Kidney epithelial cell (primary cell): ENCODE results near the gene CRIP1. TPM values are rescaled to one million over a fixed set of nuclear protein-coding genes. Genes with fewer than 3 reads are reported as not detected.

ENCODE experiments used
- DNase-seq: peaks from one replicate; pipeline ENCODE4 v3.0.0-alpha.2; 2010; ENCODE audit warnings: low read depth
- H3K27me3 ChIP-seq: 2 replicates; pipeline ENCODE4 v1.6.0; 2011; ENCODE audit warnings: low read length; ENCODE audit not compliant: control insufficient read depth, insufficient read depth
- H3K36me3 ChIP-seq: 2 replicates; pipeline ENCODE4 v1.5.1; 2011; ENCODE audit warnings: low read length; ENCODE audit not compliant: control insufficient read depth, insufficient read depth
- H3K4me3 ChIP-seq: 2 replicates; pipeline ENCODE4 v1.5.1; 2011; ENCODE audit warnings: low read depth, mild to moderate bottlenecking, control low read depth, low read length
- CTCF ChIP-seq: IDR thresholded peaks from 2 replicates; pipeline ENCODE4 v1.5.1; 2011; ENCODE audit warnings: mild to moderate bottlenecking, moderate library complexity, low read length, control low read depth, inconsistent platforms; ENCODE audit not compliant: insufficient read depth, poor library complexity, severe bottlenecking
- total RNA-seq: library from RNA; depleted of rRNA; stranded (reverse); fragments of >200 nt; gene quantifications from 2 replicates; pipeline ENCODE4 v1.2.3, GENCODE V29; 2015

The CRIP1 gene
- total RNA-seq, 1 donor from 2014 or later = 2.0 TPM

DNA sequence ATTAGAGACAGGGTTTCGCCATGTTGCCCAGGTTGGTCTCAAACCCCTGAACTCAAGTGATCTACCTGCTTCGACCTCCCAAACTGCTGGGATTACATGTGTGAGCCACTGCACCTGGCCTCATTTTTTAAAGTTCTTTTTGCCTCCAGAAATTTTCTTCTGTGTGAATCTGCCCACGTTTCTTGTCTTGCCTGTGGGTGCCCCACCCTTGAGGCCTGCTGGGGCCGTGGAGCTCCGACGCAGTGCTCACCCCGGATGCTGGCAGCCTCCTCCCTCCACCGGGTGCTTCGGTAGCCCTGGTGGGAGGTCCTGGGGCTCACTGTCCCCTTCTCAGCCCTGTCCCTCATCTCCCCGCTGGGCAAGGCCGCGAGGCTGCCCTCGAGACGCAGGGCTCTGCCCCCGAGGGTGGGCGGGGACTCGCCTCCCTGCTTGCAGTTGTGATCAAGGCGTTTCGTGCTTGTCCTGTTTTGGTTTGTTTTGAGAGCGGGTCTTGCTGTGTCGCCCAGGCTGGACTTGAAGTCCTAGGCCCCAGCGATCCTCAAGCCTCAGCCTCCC is 31.5 kb upstream of the CRIP1 start:
- H3K36me3 ChIP-seq = no peaks in the 10 kb centered on the region
- H3K27me3 ChIP-seq = no peaks in the 10 kb centered on the region
- DNase-seq = no peak

GRCh38 chr14:105455766-105456660 is 30.7 kb upstream of the CRIP1 start:
- no peak for DNase-seq
- Histone ChIP-seq H3K27me3 (no peaks in the 10 kb centered on the region), H3K36me3 (no peaks in the 10 kb centered on the region), H3K4me3 (no peak overlapping the region)
- no peak for TF ChIP-seq CTCF

More for the DNA sequence above, 31.5 kb upstream of the CRIP1 start:
- no peak overlapping the region for H3K4me3 ChIP-seq
- no peak for TF ChIP-seq CTCF

- no peak for DNase-seq
- Histone ChIP-seq H3K4me3 (no peak overlapping the region), H3K27me3 (no peaks in the 10 kb centered on the region), H3K36me3 (no peaks in the 10 kb centered on the region)
- no peak for TF ChIP-seq CTCF
These were observed 29.7 kb upstream of the CRIP1 start for GRCh38 chr14:105456736-105457617.

- DNase-seq = no peak
- Histone ChIP-seq H3K27me3 (no peaks in the 10 kb centered on the region), H3K36me3 (no peaks in the 10 kb centered on the region), H3K4me3 (no peak overlapping the region)
- TF ChIP-seq CTCF = no peak
These were observed 28.7 kb upstream of the CRIP1 start for GRCh38 chr14:105458010-105458409.

DNA sequence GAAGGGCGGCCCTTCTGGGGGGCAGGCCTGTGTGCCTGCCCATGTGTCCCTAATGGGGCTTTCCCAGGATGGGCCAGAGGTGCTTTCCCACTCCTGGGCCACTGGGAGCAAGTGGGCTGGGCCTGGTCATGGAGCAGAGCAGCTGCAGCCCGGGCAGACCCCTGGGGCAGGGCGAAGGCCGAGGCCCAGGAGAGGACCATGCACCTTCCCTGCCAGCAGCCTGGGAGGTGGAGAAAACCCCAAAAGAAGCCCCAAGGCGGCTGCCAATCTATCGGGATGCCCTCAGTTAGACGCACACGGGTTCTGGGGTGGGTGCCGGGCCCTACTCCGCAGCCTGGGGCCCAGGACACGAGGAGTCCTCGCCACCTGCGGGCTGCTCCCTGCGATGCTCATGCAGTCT is 28.1 kb upstream of the CRIP1 start:
- DNase-seq = no peak
- no peak for TF ChIP-seq CTCF
- Histone ChIP-seq H3K4me3 (no peak overlapping the region), H3K36me3 (no peaks in the 10 kb centered on the region), H3K27me3 (no peaks in the 10 kb centered on the region)
